Loucy (cell line): Measurements from ENCODE around the gene CDH8.

Experiments
- H2AFZ ChIP-seq: fragments of 200-600 bp; sonication (generic); 2 replicates; pipeline ENCODE4 v1.6.0; 2016; ENCODE audit warnings: antibody characterized with exemption, mild to moderate bottlenecking, low read length, moderate library complexity
- H3F3A ChIP-seq: fragments of 200-600 bp; 2 replicates; pipeline ENCODE4 v1.6.0; 2016; ENCODE audit warnings: antibody characterized with exemption, low read depth, mild to moderate bottlenecking
- H3K27me3 ChIP-seq: fragments of 200-600 bp; sonication (generic); 2 replicates; pipeline ENCODE4 v1.6.1; 2014; ENCODE audit warnings: low read length, mild to moderate bottlenecking; ENCODE audit not compliant: insufficient read depth, poor library complexity, severe bottlenecking
- H3K36me3 ChIP-seq: fragments of 200-600 bp; sonication (generic); 2 replicates; pipeline ENCODE4 v1.6.1; 2016; ENCODE audit warnings: low read length; ENCODE audit not compliant: insufficient read depth
- H3K4me1 ChIP-seq: fragments of 200-600 bp; sonication (generic); 2 replicates; pipeline ENCODE4 v1.5.1; 2014; ENCODE audit warnings: low read length, mild to moderate bottlenecking; ENCODE audit not compliant: insufficient read depth, poor library complexity, severe bottlenecking
- H3K4me2 ChIP-seq: fragments of 200-600 bp; sonication (generic); 2 replicates; pipeline ENCODE4 v1.6.0; 2014; ENCODE audit warnings: antibody characterized with exemption, low read length, low read depth, mild to moderate bottlenecking; ENCODE audit not compliant: poor library complexity, severe bottlenecking
- H3K4me3 ChIP-seq: fragments of 200-600 bp; sonication (generic); 2 replicates; pipeline ENCODE4 v1.5.1; 2014; ENCODE audit warnings: low read length, mild to moderate bottlenecking, mixed read lengths; ENCODE audit not compliant: poor library complexity, severe bottlenecking
- H3K79me2 ChIP-seq: fragments of 200-600 bp; sonication (generic); 2 replicates; pipeline ENCODE4 v1.6.1; 2014; ENCODE audit warnings: low read length; ENCODE audit not compliant: insufficient read depth
- H3K9ac ChIP-seq: fragments of 200-600 bp; sonication (generic); 2 replicates; pipeline ENCODE4 v1.6.0; 2014; ENCODE audit warnings: mild to moderate bottlenecking, low read depth, low read length, moderate library complexity; ENCODE audit not compliant: poor library complexity, severe bottlenecking
- H3K9me2 ChIP-seq: fragments of 200-600 bp; sonication (generic); replicated peaks from 2 replicates; pipeline ENCODE4 v1.6.1; 2016; ENCODE audit warnings: low read depth, low read length, mixed read lengths
- H3K9me3 ChIP-seq: fragments of 200-600 bp; sonication (generic); 2 replicates; pipeline ENCODE4 v1.6.1; 2014; ENCODE audit warnings: mild to moderate bottlenecking, antibody characterized with exemption, low read length, low read depth; ENCODE audit not compliant: insufficient read depth
- H4K20me1 ChIP-seq: fragments of 200-600 bp; sonication (generic); 2 replicates; pipeline ENCODE4 v1.6.0; 2014; ENCODE audit warnings: antibody characterized with exemption, low read length, mild to moderate bottlenecking; ENCODE audit not compliant: insufficient read depth, poor library complexity, severe bottlenecking
- CTCF ChIP-seq: fragments of 200-600 bp; sonication (generic); conservative IDR thresholded peaks from 2 replicates; pipeline ENCODE4 v1.5.1; 2014; ENCODE audit warnings: mild to moderate bottlenecking, antibody characterized with exemption, low read length
- EZH2phosphoT487 ChIP-seq: fragments of 200-600 bp; IDR thresholded peaks from 2 replicates; pipeline ENCODE4 v1.6.1; 2018; ENCODE audit warnings: antibody characterized with exemption, mild to moderate bottlenecking, moderate library complexity, borderline replicate concordance

CDH8 gene

GRCh38 chr16:61929776-61930175 is 106.5 kb downstream of the CDH8 start:
- TF ChIP-seq EZH2phosphoT487 (no peak), CTCF (no peak)
- no peak overlapping the region for H3K4me2 ChIP-seq
- no peaks in the 10 kb centered on the region for H4K20me1 ChIP-seq
- H3K9me2 ChIP-seq, result no peaks in the 10 kb centered on the region
- H3K79me2 ChIP-seq, result no peaks in the 10 kb centered on the region
- H3K36me3 ChIP-seq, result no peaks in the 10 kb centered on the region
- no peaks in the 10 kb centered on the region for H3K4me1 ChIP-seq
- no peaks in the 10 kb centered on the region for H3K27me3 ChIP-seq
- H3F3A ChIP-seq, result no peaks in the 10 kb centered on the region
- H3K4me3 ChIP-seq, result no peak overlapping the region
- no peaks in the 10 kb centered on the region for H3K9me3 ChIP-seq
- no peak overlapping the region for H2AFZ ChIP-seq
- no peak overlapping the region for H3K9ac ChIP-seq

- H3K9me3 ChIP-seq, result no peaks in the 10 kb centered on the region
- no peak overlapping the region for H3K9ac ChIP-seq
- H3K27me3 ChIP-seq, result no peaks in the 10 kb centered on the region
- no peak overlapping the region for H3K4me3 ChIP-seq
- TF ChIP-seq CTCF, result no peak
- TF ChIP-seq EZH2phosphoT487, result no peak
- H3K36me3 ChIP-seq, result no peaks in the 10 kb centered on the region
- no peaks in the 10 kb centered on the region for H3K9me2 ChIP-seq
- H2AFZ ChIP-seq, result no peak overlapping the region
- H3K4me2 ChIP-seq, result no peak overlapping the region
- no peaks in the 10 kb centered on the region for H4K20me1 ChIP-seq
- H3F3A ChIP-seq, result no peaks in the 10 kb centered on the region
- H3K4me1 ChIP-seq, result no peaks in the 10 kb centered on the region
- H3K79me2 ChIP-seq, result no peaks in the 10 kb centered on the region
Measured at GRCh38 chr16:61926766-61927165, 109.5 kb downstream of the CDH8 start.

DNA sequence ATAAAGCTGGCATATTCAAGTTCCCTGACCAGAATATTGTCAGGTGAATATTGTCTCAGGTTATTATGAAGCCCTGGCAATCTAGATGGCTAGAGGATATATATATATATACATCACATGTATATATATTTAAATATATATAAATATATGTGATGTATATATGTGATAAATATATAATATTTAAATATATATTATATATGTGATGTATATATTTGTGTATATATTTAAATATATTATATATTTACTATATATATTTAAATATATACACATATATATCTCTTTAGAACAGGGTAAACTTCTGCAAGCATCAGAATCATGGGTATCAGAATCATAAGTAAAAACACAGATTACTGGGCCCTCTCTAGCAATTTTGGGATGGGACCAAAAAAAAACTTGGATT is 112.6 kb downstream of the CDH8 start:
- H3K9me2 ChIP-seq, result no peaks in the 10 kb centered on the region
- no peaks in the 10 kb centered on the region for H4K20me1 ChIP-seq
- no peak overlapping the region for H2AFZ ChIP-seq
- no peaks in the 10 kb centered on the region for H3F3A ChIP-seq
- H3K9me3 ChIP-seq, result no peaks in the 10 kb centered on the region
- H3K4me3 ChIP-seq, result no peak overlapping the region
- no peaks in the 10 kb centered on the region for H3K36me3 ChIP-seq
- H3K27me3 ChIP-seq, result no peaks in the 10 kb centered on the region
- TF ChIP-seq CTCF (no peak), EZH2phosphoT487 (no peak)
- H3K4me2 ChIP-seq, result no peak overlapping the region
- H3K79me2 ChIP-seq, result no peaks in the 10 kb centered on the region
- H3K4me1 ChIP-seq, result no peaks in the 10 kb centered on the region
- no peak overlapping the region for H3K9ac ChIP-seq
